Endodermal cell (in vitro differentiated cells): ENCODE measurements around the gene DCAF11. TPM values are rescaled to one million over a fixed set of nuclear protein-coding genes. Genes with fewer than 3 reads are reported as not detected.

Experiments
- DNase-seq: peaks from one replicate; pipeline ENCODE4 v3.0.0-alpha.2; 2017
- H3K27ac ChIP-seq: 2 replicates; pipeline ENCODE4 v1.5.1; 2013; ENCODE audit warnings: mild to moderate bottlenecking, low read depth, low read length, moderate library complexity
- H3K27me3 ChIP-seq: 2 replicates; pipeline ENCODE4 v1.6.1; 2013; ENCODE audit warnings: mild to moderate bottlenecking, low read length, moderate library complexity; ENCODE audit not compliant: insufficient read depth, control insufficient read depth, poor library complexity, severe bottlenecking
- H3K36me3 ChIP-seq: 2 replicates; pipeline ENCODE4 v1.7.0; 2013; ENCODE audit warnings: mild to moderate bottlenecking, low read length, moderate library complexity; ENCODE audit not compliant: control insufficient read depth, insufficient read depth
- H3K4me1 ChIP-seq: one replicate; pipeline ENCODE4 v1.7.0; 2013; ENCODE audit warnings: low read length; ENCODE audit not compliant: control insufficient read depth, insufficient read depth
- H3K4me3 ChIP-seq: 2 replicates; pipeline ENCODE4 v1.5.1; 2013; ENCODE audit warnings: mild to moderate bottlenecking, low read length, moderate library complexity
- H3K9ac ChIP-seq: 2 replicates; pipeline ENCODE4 v1.6.1; 2013; ENCODE audit warnings: mild to moderate bottlenecking, low read length, moderate library complexity; ENCODE audit not compliant: poor library complexity, severe bottlenecking; ENCODE audit errors: extremely low read depth
- H3K9me3 ChIP-seq: 2 replicates; pipeline ENCODE4 v1.6.1; 2013; ENCODE audit warnings: mild to moderate bottlenecking, low read length, moderate library complexity; ENCODE audit not compliant: control insufficient read depth
- H3K27ac Mint-ChIP-seq: 2 replicates; pipeline ENCODE4 v1.8.0; 2020; ENCODE audit warnings: mixed read lengths
- H3K27me3 Mint-ChIP-seq: 2 replicates; pipeline ENCODE4 v1.8.0; 2021; ENCODE audit warnings: mild to moderate bottlenecking, mixed read lengths; ENCODE audit not compliant: insufficient read depth
- H3K36me3 Mint-ChIP-seq: 2 replicates; pipeline ENCODE4 v1.8.0; 2020; ENCODE audit warnings: low read depth, mixed read lengths
- H3K4me1 Mint-ChIP-seq: 2 replicates; pipeline ENCODE4 v1.8.0; 2020; ENCODE audit warnings: mixed read lengths
- H3K4me3 Mint-ChIP-seq: 2 replicates; pipeline ENCODE4 v1.8.0; 2020; ENCODE audit warnings: mild to moderate bottlenecking, moderate library complexity, mixed read lengths
- H3K9me3 Mint-ChIP-seq: 2 replicates; pipeline ENCODE4 v1.8.0; 2020; ENCODE audit warnings: mild to moderate bottlenecking, mixed read lengths
- WGBS, 2 experiments: methylation state at CpG; one replicate each; pipeline versions ENCODE4 v1.1.5 to v1.1.7; 2013; ENCODE audit warnings: missing lambda C conversion rate in 2 of 2, mixed read lengths in 1 of 2; ENCODE audit not compliant: insufficient coverage in 1 of 2, insufficient read length in 1 of 2; 5-methylcytosine and 5-hydroxymethylcytosine counted together
- long read RNA-seq, 4 experiments: library from polyadenylated mRNA in 2 of 4; library from RNA in 1 of 4; library from capped mRNA in 1 of 4; stranded (forward) in 3 of 4; unstranded in 1 of 4; transcript quantifications; one replicate each; pipeline ENCODE4 v2.0.0, GENCODE V29; 2020 to 2021; ENCODE audit warnings: inconsistent platforms in 1 of 4
- polyA plus RNA-seq, 2 experiments: library from polyadenylated mRNA; stranded (reverse); fragments of 50-300 nt; gene quantifications; one replicate each; pipeline ENCODE4 v1.2.3, GENCODE V29; 2013
- total RNA-seq, 2 donors: library from RNA; stranded (reverse); fragmentation: NEBNext Ultra II Directional in 1 of 2; extraction: Animal tissue kit (Norgen Biotek cat#: 25700) in 1 of 2; gene quantifications; 2 replicates in 1 of 2; 3 replicates in 1 of 2; pipeline ENCODE4 v1.2.1, GENCODE V29; 2021
- TF ChIP-seq, protein P1 (sequence below): fragments of 200-600 bp; sonication (generic); conservative IDR thresholded peaks from 2 replicates; pipeline ENCODE4 v1.5.0; 2021; ENCODE audit warnings: antibody characterized with exemption, mild to moderate bottlenecking

Gene DCAF11
- 10 to 100 TPM; 71.1 to 72.2 TPM for total RNA-seq
- 37.1 TPM for polyA plus RNA-seq (2013, experiment 1 of 2)
- polyA plus RNA-seq (2013, experiment 2 of 2), result 39.6 TPM
- long read RNA-seq, experiment 1, full-length matches to known transcripts, result 6 of 40 reads
- long read RNA-seq, experiment 1, partial matches to known transcripts, result 24 of 40 reads
- long read RNA-seq, experiment 1, other reads (novel, unspliced or antisense), result 10 of 40 reads
- long read RNA-seq, experiment 2, full-length matches to known transcripts, result 50 of 117 reads
- long read RNA-seq, experiment 2, partial matches to known transcripts, result 42 of 117 reads
- long read RNA-seq, experiment 2, other reads (novel, unspliced or antisense), result 25 of 117 reads
- long read RNA-seq, experiment 3, full-length matches to known transcripts, result 230 of 431 reads
- long read RNA-seq, experiment 3, partial matches to known transcripts, result 93 of 431 reads
- long read RNA-seq, experiment 3, other reads (novel, unspliced or antisense), result 108 of 431 reads
- long read RNA-seq, experiment 4, full-length matches to known transcripts, result 15 of 33 reads
- long read RNA-seq, experiment 4, partial matches to known transcripts, result 12 of 33 reads
- long read RNA-seq, experiment 4, other reads (novel, unspliced or antisense), result 6 of 33 reads

DNA sequence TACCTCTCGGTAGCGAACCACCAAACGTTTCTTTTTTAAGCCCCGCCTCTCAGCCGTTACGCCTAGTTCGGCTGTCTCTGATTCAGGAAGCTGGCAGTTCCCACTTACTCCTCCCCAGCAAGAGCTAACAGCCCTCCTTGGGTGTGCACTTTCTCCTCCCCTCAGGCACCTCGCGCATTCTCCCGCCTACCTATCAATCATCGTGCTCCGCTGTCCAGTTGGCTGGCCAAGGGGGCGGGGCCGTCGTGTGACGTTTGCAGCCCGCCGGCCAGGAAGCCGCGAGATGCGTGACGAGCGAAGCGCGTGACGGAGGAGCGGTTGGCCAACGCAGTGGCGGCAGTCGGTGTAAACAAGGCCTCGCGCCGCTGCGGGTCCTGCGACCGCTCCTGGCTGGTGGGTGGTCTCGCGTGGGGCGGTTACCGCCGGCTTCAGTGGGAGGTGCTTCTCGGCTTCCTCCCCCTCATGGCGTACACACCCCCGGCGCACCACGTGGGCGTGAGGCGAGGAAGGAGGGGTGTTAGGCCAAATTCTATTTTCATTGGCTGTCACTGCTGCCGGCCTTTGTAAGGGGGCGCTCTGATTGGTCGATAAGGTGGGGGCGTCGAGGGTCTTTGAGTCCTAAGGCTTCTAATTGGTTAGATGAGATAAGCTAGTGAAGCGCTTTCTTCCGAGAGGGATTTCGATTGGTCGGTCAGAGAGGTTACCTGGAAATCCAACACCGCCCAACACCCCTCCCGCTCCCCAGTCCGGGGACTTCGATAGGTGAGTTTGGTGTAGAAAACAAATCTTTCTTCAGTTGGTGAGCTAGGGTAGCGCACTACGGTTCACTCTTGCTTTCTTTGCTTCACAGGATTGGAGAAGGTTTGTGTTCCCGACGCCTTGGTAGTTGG, at the start of gene DCAF11, which contains the start of gene NRL:
Gene DCAF11 (plus strand): TSS at position 246 of the 890 bp plus-strand sequence. CDS start 818 bp downstream, outside the sequence.
Gene NRL (minus strand): TSS at position 418 of the 890 bp plus-strand sequence. CDS start 32,101 bp downstream, outside the sequence.
- Histone ChIP-seq H3K9me3 (no peaks in the 10 kb centered on the region), H3K27ac (peak within 1 kb of the TSS; percentile 90), H3K36me3 (peaks cover 32% of the 10 kb centered on the region), H3K9ac (peak within 1 kb of the TSS; percentile 78), H3K4me3 (peak within 1 kb of the TSS; percentile 94), H3K4me1 (no peaks in the 10 kb centered on the region), H3K27me3 (no peaks in the 10 kb centered on the region)
- H3K27ac Mint-ChIP-seq, result peak within 1 kb of the TSS; percentile 99
- H3K36me3 Mint-ChIP-seq, result peaks cover 28% of the 10 kb centered on the region
- WGBS, 2 experiments, result 0% methylated on average over 17 to 65 of the region's 65 CpGs
- DNase-seq, result peak; percentile 99
- peak within 1 kb of the TSS; percentile 87 for H3K4me3 Mint-ChIP-seq
- H3K9me3 Mint-ChIP-seq, result no peaks in the 10 kb centered on the region
- H3K27me3 Mint-ChIP-seq, result no peaks in the 10 kb centered on the region
- peaks cover 15% of the 10 kb centered on the region for H3K4me1 Mint-ChIP-seq
- TF ChIP-seq, protein P1, sequence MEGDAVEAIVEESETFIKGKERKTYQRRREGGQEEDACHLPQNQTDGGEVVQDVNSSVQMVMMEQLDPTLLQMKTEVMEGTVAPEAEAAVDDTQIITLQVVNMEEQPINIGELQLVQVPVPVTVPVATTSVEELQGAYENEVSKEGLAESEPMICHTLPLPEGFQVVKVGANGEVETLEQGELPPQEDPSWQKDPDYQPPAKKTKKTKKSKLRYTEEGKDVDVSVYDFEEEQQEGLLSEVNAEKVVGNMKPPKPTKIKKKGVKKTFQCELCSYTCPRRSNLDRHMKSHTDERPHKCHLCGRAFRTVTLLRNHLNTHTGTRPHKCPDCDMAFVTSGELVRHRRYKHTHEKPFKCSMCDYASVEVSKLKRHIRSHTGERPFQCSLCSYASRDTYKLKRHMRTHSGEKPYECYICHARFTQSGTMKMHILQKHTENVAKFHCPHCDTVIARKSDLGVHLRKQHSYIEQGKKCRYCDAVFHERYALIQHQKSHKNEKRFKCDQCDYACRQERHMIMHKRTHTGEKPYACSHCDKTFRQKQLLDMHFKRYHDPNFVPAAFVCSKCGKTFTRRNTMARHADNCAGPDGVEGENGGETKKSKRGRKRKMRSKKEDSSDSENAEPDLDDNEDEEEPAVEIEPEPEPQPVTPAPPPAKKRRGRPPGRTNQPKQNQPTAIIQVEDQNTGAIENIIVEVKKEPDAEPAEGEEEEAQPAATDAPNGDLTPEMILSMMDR, result no peak

DNA sequence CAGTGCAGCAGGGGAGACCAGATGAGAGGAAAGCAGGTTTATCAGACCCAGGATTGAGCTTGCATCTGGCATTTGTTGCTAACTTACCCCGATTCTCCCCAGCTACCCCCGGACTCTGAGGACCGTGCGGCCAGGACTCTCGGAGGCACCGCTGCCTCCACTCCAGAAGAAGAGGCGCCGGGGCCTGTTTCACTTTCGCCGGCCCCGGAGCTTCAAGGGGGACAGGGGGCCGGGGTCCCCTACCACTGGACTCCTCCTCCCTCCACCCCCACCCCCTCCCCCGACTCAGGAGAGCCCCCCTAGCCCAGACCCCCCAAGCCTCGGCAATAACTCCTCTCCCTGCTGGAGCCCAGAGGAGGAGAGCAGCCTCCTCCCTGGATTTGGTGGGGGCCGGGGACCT, 49.7 kb upstream of the DCAF11 start:
- Mint-ChIP-seq H3K4me3 (no peak overlapping the region), H3K27ac (no peak overlapping the region), H3K9me3 (no peaks in the 10 kb centered on the region), H3K27me3 (no peaks in the 10 kb centered on the region), H3K4me1 (no peaks in the 10 kb centered on the region), H3K36me3 (no peaks in the 10 kb centered on the region)
- Histone ChIP-seq H3K4me3 (no peak overlapping the region), H3K27ac (no peak overlapping the region), H3K9ac (no peak overlapping the region), H3K9me3 (no peaks in the 10 kb centered on the region), H3K27me3 (no peaks in the 10 kb centered on the region), H3K36me3 (no peaks in the 10 kb centered on the region), H3K4me1 (no peaks in the 10 kb centered on the region)
- TF ChIP-seq, protein P1, result no peak
- DNase-seq, result no peak
- 98% methylated on average over 12 of the region's 15 CpGs; no CpG with 5 or more reads in 1 of the 2 experiments for WGBS, 2 experiments

DNA sequence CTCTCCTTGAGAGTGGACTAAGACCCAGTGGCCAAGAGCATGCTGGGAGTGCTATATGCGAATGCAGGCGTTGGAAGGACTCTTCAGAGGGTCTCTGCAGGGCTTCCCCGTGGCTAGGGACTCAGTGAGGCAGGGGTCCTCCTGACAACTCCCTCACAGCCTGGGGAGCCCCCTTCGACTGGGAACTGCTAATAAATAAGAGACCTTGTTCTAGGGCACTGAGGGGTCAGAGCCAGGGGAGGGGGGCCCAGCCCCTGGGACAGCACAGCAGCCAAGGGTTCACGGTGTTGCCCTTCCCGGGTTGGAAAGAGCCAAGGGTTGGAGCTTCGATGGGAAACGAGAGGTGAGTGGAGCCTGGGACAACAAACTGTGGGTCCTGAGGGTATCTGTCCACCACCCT, 49.2 kb upstream of the DCAF11 start:
- no peaks in the 10 kb centered on the region for H3K27me3 ChIP-seq
- Mint-ChIP-seq H3K4me3 (no peak overlapping the region), H3K9me3 (no peaks in the 10 kb centered on the region), H3K36me3 (no peaks in the 10 kb centered on the region), H3K27ac (no peak overlapping the region), H3K27me3 (no peaks in the 10 kb centered on the region), H3K4me1 (no peaks in the 10 kb centered on the region)
- no peak overlapping the region for H3K4me3 ChIP-seq
- 82 to 88% methylated on average over 6 to 8 of the region's 8 CpGs for WGBS, 2 experiments
- H3K4me1 ChIP-seq, result no peaks in the 10 kb centered on the region
- TF ChIP-seq, protein P1, result no peak
- H3K36me3 ChIP-seq, result no peaks in the 10 kb centered on the region
- no peak for DNase-seq
- no peak overlapping the region for H3K9ac ChIP-seq
- H3K9me3 ChIP-seq, result no peaks in the 10 kb centered on the region
- H3K27ac ChIP-seq, result no peak overlapping the region
